ENCODE results near the gene TMEM208.

Gene TMEM208

DNA sequence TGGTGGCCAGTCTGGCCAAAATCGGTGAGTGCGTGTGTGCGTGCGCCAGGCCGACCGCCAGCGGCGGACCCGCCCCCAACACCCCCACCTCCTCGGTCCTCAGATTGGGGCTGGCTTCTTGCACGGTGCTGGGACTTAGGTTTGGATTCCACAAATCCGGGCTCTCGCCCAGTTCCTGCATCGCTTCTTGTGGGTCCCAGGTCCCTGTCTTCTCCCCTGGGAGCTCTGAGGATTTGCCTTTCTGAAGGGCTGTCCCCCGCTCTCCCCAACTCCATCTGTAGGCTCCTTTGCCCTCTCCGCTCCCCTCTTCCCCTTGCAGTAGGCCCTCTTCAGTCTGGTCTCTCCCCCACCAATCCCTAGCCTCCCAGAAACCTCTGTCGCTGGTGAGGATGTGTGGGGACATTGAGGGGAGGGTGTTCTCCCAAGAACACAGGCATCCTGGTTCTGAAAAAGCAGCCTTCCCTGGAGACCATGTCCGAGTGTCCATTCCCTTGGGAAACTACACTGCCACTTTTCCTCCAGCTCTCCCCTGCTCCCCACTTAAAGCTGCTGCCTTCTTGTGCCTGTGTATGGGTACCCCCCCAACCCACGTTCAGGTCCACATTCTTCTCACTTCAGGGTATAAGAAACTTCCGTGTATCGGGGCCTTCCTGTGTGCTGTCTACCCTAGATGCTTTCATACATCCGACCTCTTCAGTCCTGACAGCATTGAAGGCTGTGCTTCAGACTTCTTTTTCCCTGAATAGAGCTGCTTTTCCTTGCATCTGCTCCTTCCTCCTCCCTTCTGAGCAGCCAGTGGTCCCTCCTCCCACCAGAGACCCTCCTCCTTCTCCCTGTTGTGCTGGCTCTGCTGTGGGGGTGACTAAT lies 22.5 kb downstream of the TMEM208 start:
- no peak for DNase-seq (ENCODE audit: low read depth in 2 of 2)

DNA sequence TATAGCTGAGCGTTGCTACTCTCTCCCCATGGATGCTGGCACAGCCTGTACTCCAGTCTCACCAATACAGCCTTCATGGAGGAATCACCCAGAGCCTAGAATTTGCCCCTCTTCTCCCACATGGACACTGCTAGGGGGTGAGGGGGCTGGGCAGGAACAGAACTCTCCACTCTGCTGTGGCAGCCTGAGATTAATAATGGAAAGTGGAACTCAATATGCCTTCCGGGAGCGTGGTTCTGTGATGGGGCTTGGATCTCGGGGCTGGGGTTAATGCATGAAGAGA lies 23.1 kb downstream of the TMEM208 start:
- no peak for DNase-seq (ENCODE audit: low read depth in 2 of 2)

DNA sequence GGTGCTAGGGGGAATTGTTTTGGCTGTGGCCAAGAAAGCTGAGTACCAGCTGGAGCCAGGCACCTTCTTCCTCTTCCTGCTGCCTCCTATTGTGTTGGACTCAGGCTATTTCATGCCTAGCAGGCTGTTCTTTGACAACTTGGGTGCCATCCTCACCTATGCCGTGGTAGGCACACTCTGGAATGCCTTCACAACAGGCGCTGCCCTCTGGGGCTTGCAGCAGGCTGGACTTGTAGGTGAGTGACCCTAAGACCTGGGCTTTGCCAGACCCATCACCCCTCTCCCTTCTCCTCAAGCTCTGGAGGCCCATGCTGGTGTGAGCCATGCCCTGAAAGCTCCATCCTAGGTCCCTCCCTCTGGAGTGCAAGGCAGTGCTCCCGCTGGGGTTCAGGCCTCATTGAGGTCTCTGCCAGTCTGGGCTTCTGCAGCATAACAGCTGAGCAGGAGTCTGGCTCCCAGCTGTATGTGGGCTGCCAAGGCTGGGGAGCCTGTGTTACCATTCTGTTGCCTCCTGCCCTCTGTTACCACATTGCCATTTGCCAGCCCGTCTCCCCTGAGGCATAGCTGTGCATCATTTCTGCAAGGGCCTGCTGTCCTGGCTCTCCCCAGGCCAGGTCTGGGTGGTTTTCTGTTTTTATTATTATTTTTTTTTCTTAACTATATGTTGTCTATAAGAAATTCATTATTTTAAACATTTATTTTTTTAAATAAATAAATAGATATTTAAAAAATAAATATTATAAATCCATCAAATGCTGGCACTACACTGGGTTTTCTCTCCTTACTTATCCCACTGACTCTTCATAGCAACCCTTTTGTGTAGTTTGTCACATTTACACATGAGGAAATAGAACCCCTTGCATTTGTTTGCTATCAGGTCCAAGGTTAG lies 25.9 kb downstream of the TMEM208 start:
- no peak for DNase-seq (ENCODE audit: low read depth in 2 of 2)

DNA sequence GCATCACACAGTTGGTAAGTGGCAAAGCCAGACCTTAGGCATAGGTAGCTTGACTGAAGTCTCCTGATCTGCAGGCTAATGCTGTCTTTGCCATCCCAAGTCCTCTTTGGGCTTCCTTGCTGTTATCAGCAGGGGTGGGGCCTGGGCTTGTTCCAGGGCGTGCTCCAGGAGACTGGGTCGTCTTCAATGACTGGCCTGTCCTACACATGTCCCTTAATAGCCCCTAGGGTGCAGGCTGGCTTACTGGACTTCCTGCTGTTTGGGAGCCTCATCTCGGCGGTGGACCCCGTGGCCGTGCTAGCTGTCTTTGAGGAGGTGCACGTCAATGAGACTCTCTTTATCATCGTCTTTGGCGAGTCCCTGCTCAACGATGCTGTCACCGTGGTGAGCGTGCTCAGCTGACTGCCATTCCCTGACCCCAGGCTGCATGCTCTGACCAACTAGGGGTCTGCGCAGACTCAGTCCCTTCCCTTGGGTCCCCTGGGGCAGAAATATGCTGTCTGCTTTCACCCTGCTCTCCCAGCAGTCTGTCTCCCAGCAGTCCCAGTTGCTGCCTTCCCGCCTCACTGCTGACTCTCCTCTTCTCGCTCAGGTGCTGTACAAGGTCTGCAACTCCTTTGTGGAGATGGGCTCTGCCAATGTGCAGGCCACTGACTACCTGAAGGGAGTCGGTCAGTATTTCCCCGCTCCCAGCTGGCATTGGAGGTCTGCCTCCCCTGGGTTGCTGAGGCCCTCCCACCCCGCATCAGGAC lies 28.0 kb downstream of the TMEM208 start:
- no peak for DNase-seq (ENCODE audit: low read depth in 2 of 2)

DNA sequence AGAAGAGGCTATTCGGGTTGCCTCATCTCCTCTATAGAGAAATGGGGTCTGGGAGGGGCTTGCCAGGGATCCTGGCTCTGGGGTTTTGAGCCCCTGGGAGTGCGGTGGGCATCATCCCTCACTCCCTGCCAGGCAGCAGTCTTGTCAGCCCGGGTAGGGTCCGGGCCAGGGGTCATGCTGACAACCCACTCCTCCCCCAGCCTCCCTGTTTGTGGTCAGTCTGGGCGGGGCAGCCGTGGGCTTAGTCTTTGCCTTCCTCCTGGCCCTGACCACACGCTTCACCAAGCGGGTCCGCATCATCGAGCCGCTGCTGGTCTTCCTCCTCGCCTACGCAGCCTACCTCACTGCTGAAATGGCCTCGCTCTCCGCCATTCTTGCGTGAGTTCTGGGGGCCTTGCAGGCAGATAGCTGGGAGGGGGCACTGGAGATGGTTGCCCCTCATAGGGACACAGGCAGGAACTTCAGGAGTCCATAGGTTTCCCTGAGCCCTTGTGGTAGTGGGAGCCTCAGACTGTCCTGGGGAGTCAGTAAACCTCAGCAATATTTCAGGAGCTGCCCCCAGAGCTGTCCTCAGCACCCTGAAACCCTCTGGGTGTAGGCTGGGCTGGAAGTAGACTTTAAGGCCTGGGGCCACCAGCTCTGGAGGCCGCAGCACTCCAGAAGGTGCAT lies 28.8 kb downstream of the TMEM208 start:
- no peak for DNase-seq (ENCODE audit: low read depth in 2 of 2)

DNA sequence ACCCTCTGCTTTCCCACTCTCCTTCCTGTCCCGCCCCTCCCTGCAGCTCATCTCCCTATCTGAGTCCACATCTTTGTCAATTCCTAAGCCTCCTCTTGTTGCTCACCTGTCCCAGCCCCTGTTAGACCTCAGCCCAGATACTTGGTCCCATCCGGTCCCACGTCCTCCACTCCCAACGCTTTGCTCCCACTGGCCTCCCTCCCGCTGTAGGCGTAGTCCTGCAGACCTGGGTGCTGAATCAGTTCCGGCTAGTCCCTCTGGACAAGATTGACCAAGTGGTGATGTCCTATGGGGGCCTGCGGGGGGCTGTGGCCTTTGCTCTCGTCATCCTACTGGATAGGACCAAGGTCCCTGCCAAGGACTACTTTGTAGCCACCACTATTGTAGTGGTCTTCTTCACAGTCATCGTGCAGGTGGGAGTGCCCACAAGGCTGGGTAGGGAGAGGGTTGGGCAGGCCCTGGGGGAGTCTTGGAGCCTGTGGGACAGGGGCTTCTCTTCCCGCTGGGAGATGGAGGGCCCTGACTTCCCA lies 29.8 kb downstream of the TMEM208 start:
- DNase-seq (ENCODE audit: low read depth in 2 of 2), result no peak

DNA sequence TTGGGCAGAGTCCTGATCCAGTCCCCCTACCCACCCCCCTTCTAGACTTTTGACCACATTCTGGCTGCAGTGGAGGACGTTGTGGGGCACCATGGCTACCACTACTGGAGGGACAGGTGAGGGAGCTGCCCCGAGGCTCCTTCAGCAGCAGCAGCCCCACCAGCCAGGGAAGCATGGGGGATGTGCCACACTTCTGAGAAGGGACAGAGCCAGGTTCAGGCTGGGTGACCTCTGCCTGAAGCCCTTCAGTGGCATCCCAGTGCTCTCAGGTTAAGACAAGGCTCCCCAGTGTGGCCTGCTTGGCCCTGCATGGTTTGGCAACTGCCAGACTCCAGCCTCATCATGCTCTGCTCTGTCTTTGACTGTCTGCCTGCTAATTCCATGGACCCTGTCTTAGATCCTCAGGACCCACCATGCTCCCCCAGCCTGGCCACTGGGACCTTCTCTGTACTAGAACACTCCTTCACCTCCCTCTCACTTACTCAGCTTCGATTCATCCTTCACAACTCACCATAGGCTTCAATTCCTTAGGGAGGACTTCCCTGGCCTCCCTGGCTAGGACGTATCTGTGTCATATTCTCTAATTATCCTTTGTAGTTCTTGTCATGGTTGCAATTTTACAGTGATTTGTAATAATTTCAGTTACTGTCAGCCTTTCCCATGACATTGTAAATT lies 30.7 kb downstream of the TMEM208 start:
- DNase-seq (ENCODE audit: low read depth in 2 of 2), result no peak

DNA sequence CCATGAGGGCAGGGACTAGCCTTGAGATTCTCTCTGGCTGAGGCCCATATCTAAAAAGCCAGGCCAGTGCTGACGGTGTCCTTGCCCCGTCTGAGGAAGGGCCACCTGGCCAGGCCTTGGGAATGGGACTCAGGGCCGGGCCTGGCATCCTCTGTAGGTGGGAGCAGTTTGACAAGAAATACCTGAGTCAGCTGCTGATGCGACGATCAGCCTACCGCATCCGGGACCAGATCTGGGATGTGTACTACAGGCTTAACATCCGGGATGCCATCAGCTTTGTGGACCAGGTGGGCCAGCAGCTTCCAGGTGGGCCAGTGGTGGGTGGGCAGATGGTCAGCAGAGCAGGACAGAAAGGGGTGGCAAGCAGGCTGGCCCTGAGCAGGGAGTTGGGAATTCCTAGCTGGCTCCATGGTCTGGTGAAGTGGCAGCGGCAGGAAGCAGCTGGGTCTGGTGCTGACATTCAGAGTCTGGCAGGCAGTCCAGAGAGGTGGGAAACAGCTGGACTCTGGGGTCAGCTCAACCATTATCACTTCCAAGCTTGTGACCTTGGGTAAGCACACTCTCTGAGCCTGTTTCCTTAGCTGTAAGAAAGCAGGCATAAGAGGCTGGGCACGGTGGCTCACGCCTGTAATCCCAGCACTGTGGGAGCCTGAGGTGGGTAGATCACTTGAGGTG lies 31.4 kb downstream of the TMEM208 start:
- no peak for DNase-seq (ENCODE audit: low read depth in 2 of 2)

DNA sequence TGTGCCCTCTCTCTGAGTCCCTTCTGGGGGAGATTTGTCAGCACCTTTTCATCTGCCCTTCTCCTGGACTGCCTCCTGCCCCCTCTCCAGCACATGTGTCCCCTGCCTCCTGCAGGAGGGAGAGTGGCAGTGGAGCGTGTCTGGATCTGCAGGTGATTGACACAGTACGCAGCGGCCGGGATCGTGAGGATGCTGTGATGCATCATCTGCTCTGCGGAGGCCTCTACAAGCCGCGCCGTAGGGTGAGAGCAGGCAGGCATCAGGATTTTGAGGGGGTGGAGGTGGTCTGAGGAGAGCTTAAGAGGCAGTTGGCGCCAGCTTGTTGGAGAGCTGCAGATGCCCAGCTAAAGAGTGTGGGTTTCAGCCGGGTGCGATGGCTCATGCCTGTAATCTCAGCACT lies 32.8 kb downstream of the TMEM208 start:
- DNase-seq (ENCODE audit: low read depth in 2 of 2), result no peak

DNA sequence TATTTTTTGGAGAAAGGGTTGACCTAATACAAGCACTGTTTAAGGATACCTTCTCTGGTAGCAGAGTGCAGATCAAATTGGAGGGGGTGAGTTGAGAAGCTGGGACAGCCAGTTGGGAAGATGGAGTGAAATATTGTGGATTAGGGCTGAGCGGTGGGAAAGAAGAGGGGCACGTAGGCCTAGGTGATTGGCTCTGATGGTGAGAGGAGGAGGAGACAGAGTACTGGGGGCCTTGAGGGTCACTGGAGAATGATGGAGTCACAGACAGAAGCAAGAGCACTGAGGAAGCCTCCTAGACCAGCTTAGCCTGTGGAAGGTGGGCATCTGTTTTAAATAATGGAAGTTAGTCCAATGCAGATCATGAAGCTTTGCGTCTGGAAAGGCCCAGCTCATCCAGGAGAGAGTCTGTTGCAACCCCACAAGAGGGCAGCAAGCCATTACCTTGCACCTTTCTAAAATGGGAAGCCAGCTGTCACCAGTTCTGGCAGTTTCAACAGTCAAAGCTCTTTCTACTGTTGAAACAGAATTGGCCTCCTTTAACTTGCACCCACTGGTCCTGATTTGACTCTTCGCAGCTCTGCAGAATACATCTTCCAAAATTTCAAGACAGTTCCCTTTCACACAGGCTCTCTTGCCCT lies 33.6 kb downstream of the TMEM208 start:
- no peak for DNase-seq (ENCODE audit: low read depth in 2 of 2)

DNA sequence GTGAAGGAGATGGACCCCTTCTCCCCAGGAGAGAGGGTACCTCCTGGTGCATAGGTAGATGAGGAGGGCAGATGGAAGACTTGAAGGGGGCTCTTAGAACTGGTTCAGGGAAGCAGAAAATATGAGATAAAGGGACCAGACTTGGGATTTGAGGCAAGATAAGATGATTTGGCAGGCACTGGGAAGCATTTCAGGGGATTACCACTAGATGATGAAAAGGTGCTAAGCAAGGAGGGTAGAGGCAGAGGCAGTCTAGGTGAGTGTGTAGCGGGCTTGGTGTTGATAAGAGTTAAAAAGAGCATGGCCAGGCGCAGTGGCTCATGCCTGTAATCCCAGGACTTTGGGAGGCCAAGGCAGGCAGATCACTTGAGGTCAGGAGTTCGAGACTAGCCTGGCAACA lies 36.3 kb downstream of the TMEM208 start:
- no peak for DNase-seq (ENCODE audit: low read depth in 2 of 2)

DNA sequence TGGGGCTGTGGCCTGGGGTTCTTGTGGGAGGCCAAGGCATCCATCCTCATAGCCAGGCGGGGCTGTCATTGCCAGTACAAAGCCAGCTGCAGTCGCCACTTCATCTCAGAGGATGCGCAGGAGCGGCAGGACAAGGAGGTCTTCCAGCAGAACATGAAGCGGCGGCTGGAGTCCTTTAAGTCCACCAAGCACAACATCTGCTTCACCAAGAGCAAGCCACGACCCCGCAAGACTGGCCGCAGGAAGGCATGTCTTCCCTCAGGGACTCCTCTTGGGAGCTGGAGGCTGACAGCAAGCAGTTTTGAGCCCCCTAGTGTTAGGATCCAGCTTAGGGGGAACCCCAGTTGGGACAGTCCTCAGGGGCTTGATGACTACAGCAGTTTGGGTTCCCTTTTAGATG lies 37.3 kb downstream of the TMEM208 start:
- DNase-seq (ENCODE audit: low read depth in 2 of 2), result no peak

DNA sequence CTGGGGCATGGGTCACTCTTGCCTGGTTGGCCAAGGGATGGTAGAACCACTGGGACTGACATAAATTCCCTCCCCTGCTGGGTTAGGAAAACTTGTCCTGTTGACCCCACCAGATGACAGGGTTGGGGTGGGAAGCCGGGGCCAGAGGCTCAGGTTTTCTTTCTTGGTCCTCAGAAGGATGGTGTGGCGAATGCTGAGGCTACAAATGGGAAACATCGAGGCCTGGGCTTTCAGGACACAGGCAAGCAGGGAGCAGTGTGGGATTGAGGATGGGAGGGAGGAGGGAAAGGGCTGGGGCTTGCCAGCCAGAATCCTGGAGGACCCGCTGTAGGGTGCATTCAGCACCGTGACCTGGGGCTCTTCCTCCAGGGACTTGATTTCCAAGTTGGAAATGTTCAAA lies 37.9 kb downstream of the TMEM208 start:
- DNase-seq (ENCODE audit: low read depth in 2 of 2), result no peak

DNA sequence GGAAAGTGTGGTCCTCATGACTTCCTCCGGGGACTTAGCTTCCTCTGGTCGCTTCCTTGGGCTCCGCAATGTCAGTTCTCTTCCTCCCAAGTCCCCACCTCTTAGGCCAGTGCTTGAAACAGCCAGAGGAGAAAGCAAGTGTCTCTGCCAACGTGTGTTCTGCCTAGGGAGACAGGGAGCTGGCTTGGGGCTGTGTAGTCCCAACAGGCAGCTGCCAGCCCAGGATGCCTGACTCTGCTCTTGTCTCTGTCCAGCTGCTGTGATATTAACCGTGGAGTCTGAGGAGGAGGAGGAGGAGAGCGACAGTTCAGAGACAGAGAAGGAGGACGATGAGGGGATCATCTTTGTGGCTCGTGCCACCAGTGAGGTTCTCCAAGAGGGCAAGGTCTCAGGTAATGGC lies 38.9 kb downstream of the TMEM208 start:
- DNase-seq (ENCODE audit: low read depth in 2 of 2), result no peak

DNA sequence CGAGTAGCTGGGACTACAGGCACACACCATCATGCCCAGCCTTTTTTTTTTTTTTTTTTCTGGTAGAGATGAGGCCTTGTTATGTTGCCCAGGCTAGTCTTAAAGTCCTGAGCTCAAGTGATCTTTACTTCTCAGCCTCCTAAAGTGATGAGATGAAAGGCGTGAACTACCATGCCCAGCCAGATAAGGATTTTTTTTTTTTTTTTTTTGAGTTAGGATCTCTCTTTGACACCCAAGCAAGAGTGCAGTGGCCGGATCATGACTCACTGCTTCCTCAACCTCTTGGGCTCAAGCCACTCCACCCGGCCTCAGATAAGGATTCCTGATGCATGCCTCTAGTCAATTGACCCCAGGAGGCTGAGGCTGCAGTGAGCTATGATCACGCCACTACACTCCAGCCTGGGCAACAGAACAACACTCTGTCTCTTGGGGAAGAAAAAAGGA lies 41.2 kb downstream of the TMEM208 start:
- no peak for DNase-seq (ENCODE audit: low read depth in 2 of 2)

DNA sequence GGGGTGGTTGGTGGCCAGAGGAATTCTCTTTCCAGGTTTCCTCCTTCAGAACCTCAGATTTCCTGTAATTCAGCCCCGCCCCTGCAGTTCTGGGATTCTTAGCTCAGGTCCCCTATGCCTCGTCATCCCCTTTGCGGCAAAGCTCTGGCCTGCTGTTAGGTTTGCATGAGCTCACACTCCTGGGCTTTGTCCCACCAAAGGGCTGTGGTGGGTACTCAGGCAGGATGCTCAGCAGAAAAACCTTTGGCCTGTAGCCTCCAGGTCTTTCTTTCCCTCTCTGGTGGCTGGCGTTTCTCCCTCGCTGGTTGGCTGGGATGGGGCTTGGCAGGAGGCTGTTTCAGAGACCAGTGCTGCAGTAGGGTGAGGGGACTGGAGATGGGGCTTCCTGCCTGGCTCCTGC lies 42.8 kb downstream of the TMEM208 start:
- DNase-seq (ENCODE audit: low read depth in 2 of 2), result no peak

DNA sequence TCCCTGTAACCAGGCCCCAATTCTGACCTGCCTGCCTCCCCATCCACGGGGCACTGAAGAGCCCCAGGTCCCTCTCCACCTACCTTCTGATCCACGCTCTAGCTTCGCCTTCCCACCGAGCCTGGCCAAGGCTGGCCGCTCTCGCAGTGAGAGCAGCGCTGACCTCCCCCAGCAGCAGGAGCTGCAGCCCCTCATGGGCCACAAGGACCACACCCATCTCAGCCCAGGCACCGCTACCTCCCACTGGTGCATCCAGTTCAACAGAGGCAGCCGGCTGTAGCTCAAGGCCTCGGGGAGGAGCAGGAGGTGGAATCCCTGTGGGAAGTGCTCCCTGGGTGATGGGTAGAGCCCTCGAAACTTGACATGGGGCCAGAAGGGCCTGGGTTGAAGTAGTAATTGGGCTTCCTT lies 44.0 kb downstream of the TMEM208 start:
- DNase-seq (ENCODE audit: low read depth in 2 of 2), result no peak

DNA sequence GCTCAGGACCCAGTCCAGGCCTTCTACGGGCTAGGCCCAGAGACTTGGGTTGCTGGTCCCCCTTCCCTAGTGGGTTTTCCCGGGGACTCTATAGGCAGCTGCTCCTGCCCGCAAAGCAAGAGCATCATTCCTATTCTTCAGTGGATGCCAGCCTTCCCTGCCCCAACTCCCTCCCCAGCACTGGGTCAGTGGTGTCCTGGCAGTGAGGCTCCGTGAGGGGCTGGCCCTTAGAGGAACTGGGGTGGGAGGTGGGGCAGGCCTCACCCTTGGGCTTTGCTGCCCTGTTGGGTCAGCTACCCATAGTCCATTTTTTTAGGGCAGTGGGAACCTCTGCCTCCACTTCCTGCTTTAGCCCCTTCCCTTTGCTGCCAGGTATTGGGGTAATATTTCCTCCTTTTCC lies 44.5 kb downstream of the TMEM208 start:
- DNase-seq (ENCODE audit: low read depth in 2 of 2), result no peak

DNA sequence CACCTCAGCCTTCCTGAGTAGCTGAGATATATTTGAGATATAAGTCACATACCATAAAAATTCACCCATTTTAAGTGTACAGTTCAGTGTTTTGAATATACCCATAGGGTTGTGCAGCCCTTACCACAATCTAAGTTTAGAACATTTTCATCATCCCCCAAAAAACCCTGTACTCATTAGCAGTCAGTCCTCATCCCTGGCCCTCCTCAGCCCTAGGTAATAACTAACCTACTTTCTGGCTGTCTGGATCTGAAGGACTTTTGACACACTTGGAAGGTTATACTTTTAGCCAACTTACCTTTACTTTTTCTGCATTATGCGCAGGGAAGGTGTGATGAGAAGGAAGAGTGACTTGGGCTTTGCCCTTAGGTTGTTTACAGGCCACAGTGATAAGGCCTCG lies 48.4 kb downstream of the TMEM208 start:
- no peak for DNase-seq (ENCODE audit: low read depth in 2 of 2)
